Hepatocyte (in vitro differentiated cells): ENCODE measurements around the gene HESX1.

Experiments used
- EZH2phosphoT487 ChIP-seq: fragments of 200-600 bp; sonication (generic); IDR thresholded peaks from one replicate; pipeline ENCODE4 v1.6.1; 2018; ENCODE audit warnings: antibody characterized with exemption, mild to moderate bottlenecking, low read depth, moderate library complexity; ENCODE audit not compliant: unreplicated experiment, severe bottlenecking
- TF ChIP-seq, protein P1 (sequence below): fragments of 200-600 bp; sonication (generic); IDR thresholded peaks from 2 replicates; pipeline ENCODE4 v1.5.1; 2016; ENCODE audit warnings: antibody characterized with exemption, mild to moderate bottlenecking; ENCODE audit not compliant: poor library complexity

- TF ChIP-seq, protein P1, sequence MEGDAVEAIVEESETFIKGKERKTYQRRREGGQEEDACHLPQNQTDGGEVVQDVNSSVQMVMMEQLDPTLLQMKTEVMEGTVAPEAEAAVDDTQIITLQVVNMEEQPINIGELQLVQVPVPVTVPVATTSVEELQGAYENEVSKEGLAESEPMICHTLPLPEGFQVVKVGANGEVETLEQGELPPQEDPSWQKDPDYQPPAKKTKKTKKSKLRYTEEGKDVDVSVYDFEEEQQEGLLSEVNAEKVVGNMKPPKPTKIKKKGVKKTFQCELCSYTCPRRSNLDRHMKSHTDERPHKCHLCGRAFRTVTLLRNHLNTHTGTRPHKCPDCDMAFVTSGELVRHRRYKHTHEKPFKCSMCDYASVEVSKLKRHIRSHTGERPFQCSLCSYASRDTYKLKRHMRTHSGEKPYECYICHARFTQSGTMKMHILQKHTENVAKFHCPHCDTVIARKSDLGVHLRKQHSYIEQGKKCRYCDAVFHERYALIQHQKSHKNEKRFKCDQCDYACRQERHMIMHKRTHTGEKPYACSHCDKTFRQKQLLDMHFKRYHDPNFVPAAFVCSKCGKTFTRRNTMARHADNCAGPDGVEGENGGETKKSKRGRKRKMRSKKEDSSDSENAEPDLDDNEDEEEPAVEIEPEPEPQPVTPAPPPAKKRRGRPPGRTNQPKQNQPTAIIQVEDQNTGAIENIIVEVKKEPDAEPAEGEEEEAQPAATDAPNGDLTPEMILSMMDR, result no peak
- TF ChIP-seq EZH2phosphoT487, result no peak
These were observed 28.8 kb downstream of the HESX1 start for GRCh38 chr3:57170946-57171345.
